Measurements from ENCODE around the gene MCM3AP.

Gene MCM3AP

DNA sequence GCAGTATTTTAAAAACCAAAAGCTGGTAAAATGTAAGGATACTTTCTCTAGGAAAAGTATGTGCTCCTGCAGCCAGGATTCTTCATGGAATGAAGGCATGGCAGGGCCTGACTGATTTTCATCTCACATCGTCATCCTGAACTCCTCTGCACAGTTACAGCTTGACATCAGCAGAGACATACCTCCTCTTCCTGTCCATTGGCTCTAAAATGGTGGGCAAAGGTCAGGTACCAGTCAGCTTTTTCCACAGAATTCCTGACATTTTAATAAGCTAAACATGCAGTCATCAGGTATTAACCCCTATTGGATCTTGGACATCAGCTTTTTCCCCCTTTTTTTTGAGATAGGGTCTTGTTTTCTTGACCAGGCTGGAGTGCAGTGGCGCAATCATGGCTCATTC, 44.4 kb upstream of the MCM3AP start:
- no peak for TF ChIP-seq ZNF8 (CRISPR knock-in tag; IDR thresholded peaks at IDR 0.05)
- no peak for TF ChIP-seq TOX (CRISPR knock-in tag; IDR thresholded peaks at IDR 0.05; ENCODE audit: borderline replicate concordance)
- TF ChIP-seq, protein P1, sequence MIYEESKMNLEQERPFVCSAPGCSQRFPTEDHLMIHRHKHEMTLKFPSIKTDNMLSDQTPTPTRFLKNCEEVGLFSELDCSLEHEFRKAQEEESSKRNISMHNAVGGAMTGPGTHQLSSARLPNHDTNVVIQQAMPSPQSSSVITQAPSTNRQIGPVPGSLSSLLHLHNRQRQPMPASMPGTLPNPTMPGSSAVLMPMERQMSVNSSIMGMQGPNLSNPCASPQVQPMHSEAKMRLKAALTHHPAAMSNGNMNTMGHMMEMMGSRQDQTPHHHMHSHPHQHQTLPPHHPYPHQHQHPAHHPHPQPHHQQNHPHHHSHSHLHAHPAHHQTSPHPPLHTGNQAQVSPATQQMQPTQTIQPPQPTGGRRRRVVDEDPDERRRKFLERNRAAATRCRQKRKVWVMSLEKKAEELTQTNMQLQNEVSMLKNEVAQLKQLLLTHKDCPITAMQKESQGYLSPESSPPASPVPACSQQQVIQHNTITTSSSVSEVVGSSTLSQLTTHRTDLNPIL (CRISPR knock-in tag; IDR thresholded peaks at IDR 0.05; ENCODE audit: low read depth): no peak
- TF ChIP-seq CSDC2 (CRISPR knock-in tag; IDR thresholded peaks at IDR 0.05): no peak
- TF ChIP-seq, protein P2, sequence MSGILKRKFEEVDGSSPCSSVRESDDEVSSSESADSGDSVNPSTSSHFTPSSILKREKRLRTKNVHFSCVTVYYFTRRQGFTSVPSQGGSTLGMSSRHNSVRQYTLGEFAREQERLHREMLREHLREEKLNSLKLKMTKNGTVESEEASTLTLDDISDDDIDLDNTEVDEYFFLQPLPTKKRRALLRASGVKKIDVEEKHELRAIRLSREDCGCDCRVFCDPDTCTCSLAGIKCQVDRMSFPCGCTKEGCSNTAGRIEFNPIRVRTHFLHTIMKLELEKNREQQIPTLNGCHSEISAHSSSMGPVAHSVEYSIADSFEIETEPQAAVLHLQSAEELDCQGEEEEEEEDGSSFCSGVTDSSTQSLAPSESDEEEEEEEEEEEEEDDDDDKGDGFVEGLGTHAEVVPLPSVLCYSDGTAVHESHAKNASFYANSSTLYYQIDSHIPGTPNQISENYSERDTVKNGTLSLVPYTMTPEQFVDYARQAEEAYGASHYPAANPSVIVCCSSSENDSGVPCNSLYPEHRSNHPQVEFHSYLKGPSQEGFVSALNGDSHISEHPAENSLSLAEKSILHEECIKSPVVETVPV (CRISPR knock-in tag; IDR thresholded peaks at IDR 0.05): no peak
- TF ChIP-seq ZFP30 (CRISPR knock-in tag; IDR thresholded peaks at IDR 0.05): no peak
- TF ChIP-seq ZFP3 (CRISPR knock-in tag; IDR thresholded peaks at IDR 0.05): no peak
- no peak for TF ChIP-seq TSHZ2 (CRISPR knock-in tag; IDR thresholded peaks at IDR 0.05)
- no peak for TF ChIP-seq SNAI2 (CRISPR knock-in tag; IDR thresholded peaks at IDR 0.05)
- ATAC-seq: no peak

GRCh38 chr21:46328151-46328550, 42.7 kb upstream of the MCM3AP start:
- ATAC-seq: no peak
- TF ChIP-seq, protein P2 (CRISPR knock-in tag; IDR thresholded peaks at IDR 0.05): no peak
- no peak for TF ChIP-seq ZFP3 (CRISPR knock-in tag; IDR thresholded peaks at IDR 0.05)
- TF ChIP-seq RARB (CRISPR knock-in tag; IDR thresholded peaks at IDR 0.05): no peak

DNA sequence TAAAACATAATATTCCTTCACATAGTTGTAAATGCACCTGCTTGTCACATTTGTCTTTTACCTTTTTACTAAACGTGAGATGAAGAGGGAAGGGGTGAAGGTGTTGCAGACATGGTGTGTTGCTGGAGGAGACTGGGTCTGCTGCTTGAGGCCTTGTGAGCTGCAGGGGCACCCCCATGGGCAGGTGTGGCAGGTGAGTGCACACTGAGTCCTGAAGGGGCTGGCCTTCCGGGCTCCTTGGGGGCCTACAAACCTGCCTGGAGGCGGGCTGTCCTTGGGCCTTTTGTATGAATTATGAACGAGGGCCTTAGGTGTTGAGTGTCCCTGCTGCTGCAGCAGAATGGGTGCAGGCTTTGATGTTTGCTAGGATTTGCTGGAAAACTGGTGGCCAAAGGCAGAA, 42.3 kb upstream of the MCM3AP start:
- ATAC-seq: no peak
- TF ChIP-seq GLIS3 (CRISPR knock-in tag; IDR thresholded peaks at IDR 0.05) (no peak), POU6F1 (CRISPR knock-in tag; IDR thresholded peaks at IDR 0.05; ENCODE audit: borderline replicate concordance, low read depth) (no peak), ZNF70 (CRISPR knock-in tag; IDR thresholded peaks at IDR 0.05) (no peak), ZFP30 (CRISPR knock-in tag; IDR thresholded peaks at IDR 0.05) (no peak), SNAI2 (CRISPR knock-in tag; IDR thresholded peaks at IDR 0.05) (no peak), TOX (CRISPR knock-in tag; IDR thresholded peaks at IDR 0.05; ENCODE audit: borderline replicate concordance) (no peak), ZNF8 (CRISPR knock-in tag; IDR thresholded peaks at IDR 0.05) (no peak), OSR1 (CRISPR knock-in tag; IDR thresholded peaks at IDR 0.05) (no peak), ZC3H10 (CRISPR knock-in tag; IDR thresholded peaks at IDR 0.05) (no peak), ARNTL (CRISPR knock-in tag; IDR thresholded peaks at IDR 0.05; ENCODE audit: borderline replicate concordance, low read depth) (no peak), ZNF565 (CRISPR knock-in tag; conservative IDR thresholded peaks at IDR 0.05; ENCODE audit: low read depth) (no peak), TCF4 (CRISPR knock-in tag; IDR thresholded peaks at IDR 0.05; ENCODE audit: borderline replicate concordance) (no peak), PATZ1 (CRISPR knock-in tag; IDR thresholded peaks at IDR 0.05; ENCODE audit: borderline replicate concordance) (no peak), ISL1 (CRISPR knock-in tag; IDR thresholded peaks at IDR 0.05) (no peak), PPARA (CRISPR knock-in tag; IDR thresholded peaks at IDR 0.05; ENCODE audit: borderline replicate concordance) (no peak)
- TF ChIP-seq, protein P1 (CRISPR knock-in tag; IDR thresholded peaks at IDR 0.05; ENCODE audit: low read depth): no peak
- TF ChIP-seq, protein P2 (CRISPR knock-in tag; IDR thresholded peaks at IDR 0.05): no peak
